GM13976 (cell line): ENCODE measurements around the gene ABCA13.

Experiments
- DNase-seq: peaks from one replicate; pipeline ENCODE4 v3.0.0; 2012; ENCODE audit warnings: low spot score
- CTCF ChIP-seq: IDR thresholded peaks from 2 replicates; pipeline ENCODE4 v1.5.1; 2012; ENCODE audit warnings: borderline replicate concordance, mild to moderate bottlenecking; ENCODE audit not compliant: insufficient read depth; ENCODE audit errors: extremely low read depth, missing control alignments, control extremely low read depth
- in situ Hi-C: fragments of 300-500 bp; cut with MboI; formaldehyde crosslinking; loops from one replicate; pipeline ENCODE4 v1.12.0; 2022; ENCODE audit warnings: low sequenced_read_pairs, mixed read lengths, inconsistent platforms; ENCODE audit not compliant: unreplicated experiment

Gene ABCA13

GRCh38 chr7:48416327-48416908, 245.2 kb downstream of the ABCA13 start:
- in situ Hi-C loops, result no loop called here
- no peak for DNase-seq
- TF ChIP-seq CTCF, result no peak

- TF ChIP-seq CTCF, result no peak
- no peak for DNase-seq
- in situ Hi-C loops, result no loop called here
These were observed 248.1 kb downstream of the ABCA13 start for GRCh38 chr7:48419401-48419800.

GRCh38 chr7:48420206-48420605, 248.9 kb downstream of the ABCA13 start:
- in situ Hi-C loops, result no loop called here
- DNase-seq, result no peak
- no peak for TF ChIP-seq CTCF

- DNase-seq, result no peak
- TF ChIP-seq CTCF, result no peak
- in situ Hi-C loops, result no loop called here
These were observed 250.1 kb downstream of the ABCA13 start for GRCh38 chr7:48421357-48421756.

- peak; percentile 38 for DNase-seq
- peak; percentile 56 for TF ChIP-seq CTCF
- in situ Hi-C loops, result no loop called here
These were observed 253.5 kb downstream of the ABCA13 start for GRCh38 chr7:48424731-48425130.

GRCh38 chr7:48426331-48426965, 255.2 kb downstream of the ABCA13 start:
- no peak for TF ChIP-seq CTCF
- no peak for DNase-seq
- in situ Hi-C loops, result no loop called here
